ENCODE data around the gene SIK3. TPM values are rescaled to one million over a fixed set of nuclear protein-coding genes. Genes with fewer than 3 reads are reported as not detected.

The SIK3 gene
- total RNA-seq, 4 donors from 2014 or later: 45.0 to 70.2 (median 48.8) TPM

DNA sequence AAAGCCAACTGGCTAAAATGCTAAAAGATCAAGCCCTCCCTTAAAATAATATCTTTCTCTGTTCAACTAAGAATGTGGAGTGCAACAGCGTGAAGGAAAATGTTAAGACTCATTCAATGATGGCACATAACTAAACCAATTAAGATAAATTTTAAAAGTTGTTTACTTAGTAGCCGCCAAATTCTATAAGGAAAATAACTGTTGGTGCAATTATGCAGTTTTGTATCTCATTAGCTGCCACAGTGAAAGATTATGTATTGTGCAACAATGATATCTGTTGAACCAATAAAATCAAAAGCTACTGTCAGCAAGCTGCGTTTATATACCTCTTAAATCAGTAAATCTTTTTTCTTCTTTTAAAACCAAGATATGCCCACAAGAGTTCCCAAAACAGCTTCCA, 55.5 kb downstream of the SIK3 start:
- Histone ChIP-seq H3K27ac (peak overlapping the region in 1 of 4 donors; percentile 38), H3K4me3 (no peak overlapping the region), H3K9me3 (no peaks in the 10 kb centered on the region), H3K4me1 (peaks cover 0 to 69% (median 30%) of the 10 kb centered on the region in 4 donors), H3K27me3 (no peaks in the 10 kb centered on the region), H3K36me3 (no peaks in the 10 kb centered on the region)
- TF ChIP-seq POLR2A (IDR thresholded peaks at IDR 0.05) (no peak), EP300 (IDR thresholded peaks at IDR 0.05) (no peak)
- TF ChIP-seq, protein P1, sequence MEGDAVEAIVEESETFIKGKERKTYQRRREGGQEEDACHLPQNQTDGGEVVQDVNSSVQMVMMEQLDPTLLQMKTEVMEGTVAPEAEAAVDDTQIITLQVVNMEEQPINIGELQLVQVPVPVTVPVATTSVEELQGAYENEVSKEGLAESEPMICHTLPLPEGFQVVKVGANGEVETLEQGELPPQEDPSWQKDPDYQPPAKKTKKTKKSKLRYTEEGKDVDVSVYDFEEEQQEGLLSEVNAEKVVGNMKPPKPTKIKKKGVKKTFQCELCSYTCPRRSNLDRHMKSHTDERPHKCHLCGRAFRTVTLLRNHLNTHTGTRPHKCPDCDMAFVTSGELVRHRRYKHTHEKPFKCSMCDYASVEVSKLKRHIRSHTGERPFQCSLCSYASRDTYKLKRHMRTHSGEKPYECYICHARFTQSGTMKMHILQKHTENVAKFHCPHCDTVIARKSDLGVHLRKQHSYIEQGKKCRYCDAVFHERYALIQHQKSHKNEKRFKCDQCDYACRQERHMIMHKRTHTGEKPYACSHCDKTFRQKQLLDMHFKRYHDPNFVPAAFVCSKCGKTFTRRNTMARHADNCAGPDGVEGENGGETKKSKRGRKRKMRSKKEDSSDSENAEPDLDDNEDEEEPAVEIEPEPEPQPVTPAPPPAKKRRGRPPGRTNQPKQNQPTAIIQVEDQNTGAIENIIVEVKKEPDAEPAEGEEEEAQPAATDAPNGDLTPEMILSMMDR (IDR thresholded peaks at IDR 0.05): no peak
- no peak for DNase-seq (ENCODE audit: low spot score in 2 of 2)
- WGBS, 2 donors: 64 to 70% methylated on average over 3 of the region's 3 CpGs

DNA sequence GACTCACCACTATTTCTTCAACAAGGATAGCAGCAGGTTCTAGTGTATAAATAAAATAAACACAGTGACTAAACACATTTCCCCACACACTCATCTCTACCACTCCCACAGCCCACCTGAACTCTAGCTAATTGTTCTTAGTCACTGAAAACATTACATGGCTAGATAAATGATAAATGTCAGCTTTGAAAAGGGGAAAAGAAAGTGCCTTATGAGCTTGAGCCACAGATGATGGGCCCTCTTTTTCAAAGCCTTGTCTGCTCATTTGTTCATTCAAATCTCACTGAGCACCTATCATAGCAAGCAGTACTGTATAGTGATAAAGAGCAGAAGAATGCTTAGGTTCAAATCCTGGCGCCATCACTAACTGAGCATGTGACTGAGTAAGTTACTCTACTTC, 58.3 kb downstream of the SIK3 start:
- H3K36me3 ChIP-seq: no peaks in the 10 kb centered on the region
- 97% methylated on average over 1 of the region's 1 CpG for WGBS, 2 donors
- peaks cover 0 to 70% (median 30%) of the 10 kb centered on the region in 4 donors for H3K4me1 ChIP-seq
- no peak overlapping the region for H3K4me3 ChIP-seq
- no peak for DNase-seq (ENCODE audit: low spot score in 2 of 2)
- TF ChIP-seq, protein P1 (IDR thresholded peaks at IDR 0.05): no peak
- TF ChIP-seq POLR2A (IDR thresholded peaks at IDR 0.05) (no peak), EP300 (IDR thresholded peaks at IDR 0.05) (no peak)
- no peaks in the 10 kb centered on the region for H3K27me3 ChIP-seq
- H3K27ac ChIP-seq: no peak overlapping the region
- no peaks in the 10 kb centered on the region for H3K9me3 ChIP-seq

DNA sequence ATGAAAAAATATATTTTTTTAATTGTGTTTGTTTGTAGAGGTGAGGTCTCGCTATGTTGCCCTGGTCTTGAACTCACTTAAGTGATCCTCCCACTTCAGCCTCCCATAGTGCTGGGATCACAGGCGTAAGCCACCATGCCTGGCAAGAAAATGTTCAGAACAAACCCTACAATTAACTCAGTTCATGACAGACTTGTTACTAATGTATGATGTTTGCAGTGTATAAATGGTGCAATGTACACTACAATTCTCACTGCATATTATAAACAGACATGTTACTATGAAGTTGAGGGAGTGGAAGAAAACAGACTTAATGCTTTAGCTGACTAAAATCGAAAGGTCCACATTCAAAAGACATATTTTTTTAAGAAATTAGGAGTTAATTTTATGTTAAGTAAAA, 59.0 kb downstream of the SIK3 start:
- H3K4me1 ChIP-seq: peaks cover 0 to 64% (median 27%) of the 10 kb centered on the region in 4 donors
- H3K27me3 ChIP-seq: no peaks in the 10 kb centered on the region
- no peak for DNase-seq (ENCODE audit: low spot score in 2 of 2)
- H3K9me3 ChIP-seq: no peaks in the 10 kb centered on the region
- H3K36me3 ChIP-seq: no peaks in the 10 kb centered on the region
- TF ChIP-seq, protein P1 (IDR thresholded peaks at IDR 0.05): no peak
- TF ChIP-seq POLR2A (IDR thresholded peaks at IDR 0.05): no peak
- TF ChIP-seq EP300 (IDR thresholded peaks at IDR 0.05): no peak
- H3K27ac ChIP-seq: no peak overlapping the region
- 97 to 98% methylated on average over 3 of the region's 3 CpGs for WGBS, 2 donors
- H3K4me3 ChIP-seq: no peak overlapping the region

DNA sequence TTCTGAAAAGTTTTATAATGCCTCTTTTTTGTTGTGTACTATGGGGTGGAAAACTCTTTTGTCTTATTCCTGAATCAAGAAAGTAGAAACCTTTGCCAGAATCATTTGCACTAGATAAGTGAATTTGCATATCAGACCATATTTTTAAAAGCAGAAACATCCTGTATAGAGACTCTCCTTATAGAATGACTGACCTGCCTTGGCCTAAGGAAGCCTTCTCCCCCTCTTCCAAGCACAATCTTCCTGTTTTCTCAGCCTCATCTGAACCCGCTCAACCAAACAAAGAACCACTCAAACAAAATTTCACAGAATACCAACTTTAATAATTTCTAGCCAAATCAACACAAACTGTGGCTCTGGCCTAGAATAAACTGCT, 60.3 kb downstream of the SIK3 start:
- no peak for DNase-seq (ENCODE audit: low spot score in 2 of 2)

DNA sequence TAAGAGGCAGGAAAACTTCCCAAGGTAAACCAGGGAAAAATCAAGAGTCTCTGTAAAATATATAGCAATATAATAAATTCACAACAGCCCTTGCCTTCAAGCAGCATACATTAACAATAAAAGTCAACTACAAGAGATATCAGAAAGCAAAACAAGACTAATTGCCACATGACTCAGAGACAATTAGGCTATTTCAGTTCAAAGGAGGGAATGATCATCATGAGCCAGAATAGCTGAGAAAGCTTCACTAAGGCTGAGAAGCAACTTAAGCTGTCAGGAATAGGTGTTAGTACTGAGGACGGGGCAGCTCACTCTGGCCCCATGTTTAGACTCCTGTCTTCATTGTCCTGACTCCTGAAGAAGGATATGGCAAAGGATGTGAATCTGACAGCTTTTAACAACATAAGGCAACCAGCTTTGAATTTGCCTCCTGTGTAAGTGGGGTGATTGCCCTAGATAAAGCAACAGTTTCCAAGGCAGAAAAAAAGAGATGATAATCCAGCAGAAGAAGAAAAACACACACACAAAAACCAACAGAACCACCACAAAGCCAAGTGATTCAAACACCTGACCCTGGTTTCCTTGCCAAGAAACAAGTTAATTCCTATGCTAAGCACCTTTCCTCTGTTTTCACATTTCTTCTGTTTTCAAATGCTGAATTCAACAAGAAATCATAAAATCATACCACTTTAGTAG, 60.8 kb downstream of the SIK3 start:
- H3K27ac ChIP-seq: peak overlapping the region in 2 of 4 donors; percentile 26 to 65
- H3K4me3 ChIP-seq: no peak overlapping the region
- DNase-seq (ENCODE audit: low spot score in 2 of 2): no peak
- H3K36me3 ChIP-seq: no peaks in the 10 kb centered on the region
- TF ChIP-seq POLR2A (IDR thresholded peaks at IDR 0.05) (no peak), EP300 (IDR thresholded peaks at IDR 0.05) (no peak)
- TF ChIP-seq, protein P1 (IDR thresholded peaks at IDR 0.05): no peak
- 84 to 93% methylated on average over 1 of the region's 1 CpG for WGBS, 2 donors
- no peaks in the 10 kb centered on the region for H3K9me3 ChIP-seq
- H3K27me3 ChIP-seq: no peaks in the 10 kb centered on the region
- peaks cover 0 to 55% (median 20%) of the 10 kb centered on the region in 4 donors for H3K4me1 ChIP-seq

More for the DNA sequence above, 60.3 kb downstream of the SIK3 start:
- Histone ChIP-seq H3K9me3 (no peaks in the 10 kb centered on the region), H3K4me3 (no peak overlapping the region), H3K4me1 (peaks cover 0 to 59% (median 24%) of the 10 kb centered on the region in 4 donors), H3K27ac (peak overlapping the region in 2 of 4 donors; percentile 26 to 65), H3K27me3 (no peaks in the 10 kb centered on the region), H3K36me3 (no peaks in the 10 kb centered on the region)
- 49 to 56% methylated on average over 1 of the region's 1 CpG for WGBS, 2 donors
- TF ChIP-seq POLR2A (IDR thresholded peaks at IDR 0.05) (no peak), EP300 (IDR thresholded peaks at IDR 0.05) (no peak)
- TF ChIP-seq, protein P1 (IDR thresholded peaks at IDR 0.05): no peak
